H9 (cell line): ENCODE data around the gene ZMIZ1. TPM values are rescaled to one million over a fixed set of nuclear protein-coding genes. Genes with fewer than 3 reads are reported as not detected.

Experiments used
- DNase-seq: peaks from one replicate; pipeline ENCODE4 v3.0.0-alpha.2; 2017
- H2AFZ ChIP-seq: one replicate; pipeline ENCODE4 v1.6.1; 2013; ENCODE audit warnings: mild to moderate bottlenecking, low read length, control low read depth, moderate library complexity
- H2AK5ac ChIP-seq: 2 replicates; pipeline ENCODE4 v1.6.1; 2013; ENCODE audit warnings: low read length, control low read depth, mixed read lengths; ENCODE audit not compliant: insufficient read length
- H2BK120ac ChIP-seq: one replicate; pipeline ENCODE4 v1.6.1; 2013; ENCODE audit warnings: low read depth, mild to moderate bottlenecking, low read length, control low read depth, inconsistent platforms; ENCODE audit not compliant: poor library complexity, severe bottlenecking
- H2BK12ac ChIP-seq: 2 replicates; pipeline ENCODE4 v1.6.1; 2013; ENCODE audit warnings: low read length, control low read depth, mixed read lengths, low read depth; ENCODE audit not compliant: insufficient read length
- H2BK15ac ChIP-seq: 2 replicates; pipeline ENCODE4 v1.6.1; 2013; ENCODE audit warnings: low read depth, low read length, control low read depth
- H2BK20ac ChIP-seq: one replicate; pipeline ENCODE4 v1.6.1; 2013; ENCODE audit warnings: low read depth, mild to moderate bottlenecking, low read length, control low read depth, inconsistent platforms; ENCODE audit not compliant: poor library complexity, severe bottlenecking
- H2BK5ac ChIP-seq: 2 replicates; pipeline ENCODE4 v1.6.1; 2013; ENCODE audit warnings: low read length, control low read depth, mixed read lengths; ENCODE audit not compliant: insufficient read length
- H3K14ac ChIP-seq: 2 replicates; pipeline ENCODE4 v1.6.1; 2013; ENCODE audit warnings: low read length, control low read depth; ENCODE audit not compliant: insufficient read depth
- H3K18ac ChIP-seq: 2 replicates; pipeline ENCODE4 v1.6.1; 2013; ENCODE audit warnings: low read depth, mild to moderate bottlenecking, mixed read lengths, low read length, control low read depth; ENCODE audit not compliant: insufficient read length
- H3K23ac ChIP-seq: 2 replicates; pipeline ENCODE4 v1.6.1; 2013; ENCODE audit warnings: low read length, control low read depth, mixed read lengths, low read depth; ENCODE audit not compliant: insufficient read length
- H3K23me2 ChIP-seq: 2 replicates; pipeline ENCODE4 v1.6.1; 2013; ENCODE audit warnings: low read depth, mild to moderate bottlenecking, mixed read lengths, low read length, control low read depth; ENCODE audit not compliant: insufficient read length, poor library complexity, severe bottlenecking
- H3K27ac ChIP-seq: 2 replicates; pipeline ENCODE4 v1.5.1; 2013; ENCODE audit warnings: low read length, control low read depth, mixed read lengths, low read depth; ENCODE audit not compliant: insufficient read length
- H3K27me3 ChIP-seq: 2 replicates; pipeline ENCODE4 v1.6.1; 2013; ENCODE audit warnings: low read length, control low read depth, inconsistent platforms; ENCODE audit not compliant: insufficient read depth
- H3K4ac ChIP-seq: 2 replicates; pipeline ENCODE4 v1.6.1; 2013; ENCODE audit warnings: low read depth, mild to moderate bottlenecking, control low read depth, inconsistent platforms, low read length, moderate library complexity
- H3K4me1 ChIP-seq: 2 replicates; pipeline ENCODE4 v1.6.1; 2013; ENCODE audit warnings: low read length, control low read depth, inconsistent platforms; ENCODE audit not compliant: insufficient read depth
- H3K4me2 ChIP-seq: 2 replicates; pipeline ENCODE4 v1.6.1; 2013; ENCODE audit warnings: low read length, control low read depth, mixed read lengths; ENCODE audit not compliant: insufficient read length, insufficient read depth
- H3K56ac ChIP-seq: 2 replicates; pipeline ENCODE4 v1.6.1; 2013; ENCODE audit warnings: low read depth, mild to moderate bottlenecking, mixed read lengths, low read length, control low read depth; ENCODE audit not compliant: insufficient read length
- H3K79me1 ChIP-seq: 2 replicates; pipeline ENCODE4 v1.6.1; 2013; ENCODE audit warnings: low read depth, mild to moderate bottlenecking, moderate library complexity, low read length, control low read depth, inconsistent platforms; ENCODE audit not compliant: insufficient read depth, poor library complexity, severe bottlenecking
- H3K79me2 ChIP-seq: 2 replicates; pipeline ENCODE4 v1.6.1; 2013; ENCODE audit warnings: low read length, control low read depth, inconsistent platforms; ENCODE audit not compliant: insufficient read depth
- H3K9ac ChIP-seq: 2 replicates; pipeline ENCODE4 v1.6.1; 2013; ENCODE audit warnings: low read length, control low read depth, mixed read lengths; ENCODE audit not compliant: insufficient read length; ENCODE audit errors: extremely low read depth
- H3K9me3 ChIP-seq: one replicate; pipeline ENCODE4 v1.6.1; 2013; ENCODE audit warnings: low read depth, low read length, inconsistent platforms; ENCODE audit not compliant: control insufficient read depth
- H3T11ph ChIP-seq: one replicate; pipeline ENCODE4 v1.6.1; 2013; ENCODE audit warnings: mild to moderate bottlenecking, low read length, control low read depth, inconsistent platforms
- H4K20me1 ChIP-seq: one replicate; pipeline ENCODE4 v1.6.1; 2013; ENCODE audit not compliant: control insufficient read depth, insufficient read length, insufficient read depth
- H4K5ac ChIP-seq: 2 replicates; pipeline ENCODE4 v1.6.1; 2013; ENCODE audit warnings: low read depth, mild to moderate bottlenecking, mixed read lengths, low read length, control low read depth; ENCODE audit not compliant: insufficient read length
- H4K8ac ChIP-seq: replicated peaks from 2 replicates; pipeline ENCODE4 v1.6.1; 2013; ENCODE audit warnings: low read length, control low read depth, mixed read lengths, low read depth; ENCODE audit not compliant: insufficient read length
- H4K91ac ChIP-seq: 2 replicates; pipeline ENCODE4 v1.6.1; 2013; ENCODE audit warnings: low read depth, mild to moderate bottlenecking, moderate library complexity, mixed read lengths, low read length, control low read depth; ENCODE audit not compliant: insufficient read length
- H3K27ac Mint-ChIP-seq, 3 experiments: 2 replicates in 2 of 3; 3 replicates in 1 of 3; pipeline ENCODE4 v1.8.0; 2020 to 2021; ENCODE audit warnings: mixed read lengths in 3 of 3, mild to moderate bottlenecking in 1 of 3, moderate library complexity in 1 of 3
- H3K27me3 Mint-ChIP-seq: 2 replicates; pipeline ENCODE4 v1.8.0; 2021; ENCODE audit warnings: low read depth, mild to moderate bottlenecking, moderate library complexity, mixed read lengths
- H3K36me3 Mint-ChIP-seq, 3 experiments: 2 replicates in 2 of 3; 3 replicates in 1 of 3; pipeline ENCODE4 v1.8.0; 2020 to 2021; ENCODE audit warnings: low read depth in 3 of 3, mixed read lengths in 3 of 3; ENCODE audit not compliant: insufficient read depth in 1 of 3
- H3K4me1 Mint-ChIP-seq, 2 experiments: 2 replicates each; pipeline ENCODE4 v1.8.0; 2020; ENCODE audit warnings: mixed read lengths in 2 of 2
- H3K4me3 Mint-ChIP-seq, 2 experiments: 2 replicates in 1 of 2; 3 replicates in 1 of 2; pipeline ENCODE4 v1.8.0; 2020 to 2021; ENCODE audit warnings: mild to moderate bottlenecking in 2 of 2, mixed read lengths in 2 of 2, moderate library complexity in 1 of 2
- H3K9me3 Mint-ChIP-seq, 2 experiments: 2 replicates in 1 of 2; 3 replicates in 1 of 2; pipeline ENCODE4 v1.8.0; 2020; ENCODE audit warnings: mild to moderate bottlenecking in 2 of 2, mixed read lengths in 2 of 2, moderate library complexity in 1 of 2
- WGBS: extraction: QIAGEN DNeasy Blood & Tissue Kit; methylation state at CpG from one replicate; pipeline ENCODE4 v1.1.7; 2013; ENCODE audit warnings: missing lambda C conversion rate, low lambda C conversion rate, mixed read lengths; ENCODE audit not compliant: insufficient read length; ENCODE audit errors: extremely low coverage; 5-methylcytosine and 5-hydroxymethylcytosine counted together
- total RNA-seq: library from RNA; stranded (reverse); gene quantifications from 2 replicates; pipeline ENCODE4 v1.2.1, GENCODE V29; 2021
- TF ChIP-seq, protein P1 (sequence below): fragments of 200-600 bp; sonication (generic); conservative IDR thresholded peaks from 3 replicates; pipeline ENCODE4 v1.8.0; 2021; ENCODE audit warnings: antibody characterized with exemption, mild to moderate bottlenecking

The ZMIZ1 gene
- total RNA-seq, 1 experiment from 2014 or later, result 36.9 TPM

DNA sequence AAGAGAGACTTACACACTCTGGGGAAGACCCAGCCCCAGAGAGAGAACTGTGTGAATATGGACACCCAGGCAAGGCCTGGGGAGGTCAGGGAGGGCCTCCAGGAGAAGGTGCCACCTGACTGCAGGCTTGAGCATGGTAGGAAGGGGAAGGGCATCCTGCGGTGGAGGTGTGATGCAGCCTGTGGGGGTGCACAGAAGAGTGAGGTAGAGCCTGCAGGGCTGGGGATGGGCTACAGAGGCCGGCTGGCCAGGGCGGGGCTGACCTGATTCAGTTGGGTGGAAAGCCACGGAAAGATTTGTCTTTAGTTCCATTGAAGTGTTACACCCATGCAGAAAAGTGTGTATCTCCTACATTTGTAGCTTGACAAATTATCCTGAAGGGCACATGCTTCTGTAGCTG lies 47.6 kb downstream of the ZMIZ1 start:
- H3K79me1 ChIP-seq, result no peaks in the 10 kb centered on the region
- Mint-ChIP-seq H3K27me3 (no peaks in the 10 kb centered on the region), H3K4me1 (peaks cover 45 to 60% of the 10 kb centered on the region in 2 experiments), H3K4me3 (no peak overlapping the region), H3K9me3 (no peaks in the 10 kb centered on the region), H3K27ac (peak overlapping the region; percentile 57 to 85 (median 79); a peak in 2 of 7 replicates), H3K36me3 (peaks cover 6 to 20% (median 6%) of the 10 kb centered on the region in 3 experiments)
- H3K4me1 ChIP-seq, result peaks cover 2% of the 10 kb centered on the region; the same call in 1 of the 2 replicates
- H3K9me3 ChIP-seq, result no peaks in the 10 kb centered on the region
- no peaks in the 10 kb centered on the region for H3K27me3 ChIP-seq
- H4K20me1 ChIP-seq, result no peaks in the 10 kb centered on the region
- no peaks in the 10 kb centered on the region for H3K23me2 ChIP-seq
- H3K27ac ChIP-seq, result no peak overlapping the region
- H2BK12ac ChIP-seq, result no peak overlapping the region
- H3K14ac ChIP-seq, result no peak overlapping the region; the same call in 1 of the 2 replicates
- no peak overlapping the region for H3K56ac ChIP-seq
- no peak overlapping the region for H3K18ac ChIP-seq
- no peak overlapping the region for H3K4ac ChIP-seq
- no peak overlapping the region for H3T11ph ChIP-seq
- no peak overlapping the region for H3K23ac ChIP-seq
- no peak overlapping the region for H4K91ac ChIP-seq
- peaks cover 9% of the 10 kb centered on the region; the same call in 1 of the 2 replicates for H3K79me2 ChIP-seq
- H2BK120ac ChIP-seq, result no peak overlapping the region
- WGBS, result no CpG with 5 or more reads among the region's 4 CpGs
- no peak overlapping the region for H2BK20ac ChIP-seq
- H4K8ac ChIP-seq, result no peak overlapping the region
- H3K9ac ChIP-seq, result no peak overlapping the region
- H4K5ac ChIP-seq, result no peak overlapping the region
- H2AFZ ChIP-seq, result no peak overlapping the region
- H2AK5ac ChIP-seq, result no peak overlapping the region
- no peak for DNase-seq
- no peak overlapping the region for H3K4me2 ChIP-seq
- H2BK5ac ChIP-seq, result no peak overlapping the region
- TF ChIP-seq, protein P1, sequence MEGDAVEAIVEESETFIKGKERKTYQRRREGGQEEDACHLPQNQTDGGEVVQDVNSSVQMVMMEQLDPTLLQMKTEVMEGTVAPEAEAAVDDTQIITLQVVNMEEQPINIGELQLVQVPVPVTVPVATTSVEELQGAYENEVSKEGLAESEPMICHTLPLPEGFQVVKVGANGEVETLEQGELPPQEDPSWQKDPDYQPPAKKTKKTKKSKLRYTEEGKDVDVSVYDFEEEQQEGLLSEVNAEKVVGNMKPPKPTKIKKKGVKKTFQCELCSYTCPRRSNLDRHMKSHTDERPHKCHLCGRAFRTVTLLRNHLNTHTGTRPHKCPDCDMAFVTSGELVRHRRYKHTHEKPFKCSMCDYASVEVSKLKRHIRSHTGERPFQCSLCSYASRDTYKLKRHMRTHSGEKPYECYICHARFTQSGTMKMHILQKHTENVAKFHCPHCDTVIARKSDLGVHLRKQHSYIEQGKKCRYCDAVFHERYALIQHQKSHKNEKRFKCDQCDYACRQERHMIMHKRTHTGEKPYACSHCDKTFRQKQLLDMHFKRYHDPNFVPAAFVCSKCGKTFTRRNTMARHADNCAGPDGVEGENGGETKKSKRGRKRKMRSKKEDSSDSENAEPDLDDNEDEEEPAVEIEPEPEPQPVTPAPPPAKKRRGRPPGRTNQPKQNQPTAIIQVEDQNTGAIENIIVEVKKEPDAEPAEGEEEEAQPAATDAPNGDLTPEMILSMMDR, result no peak
- no peak overlapping the region for H2BK15ac ChIP-seq
